HCT116 (cell line): ENCODE data around the gene PARP14.

Experiments used
- CTCF ChIP-seq, 3 experiments: fragments of 200-600 bp in 1 of 3; sonication (generic) in 1 of 3; IDR thresholded peaks in 2 of 3; conservative IDR thresholded peaks in 1 of 3; 2 replicates each; pipeline ENCODE4 v1.5.1; 2012 to 2017; ENCODE audit warnings: low read depth in 2 of 3, low read length in 2 of 3, antibody characterized with exemption in 1 of 3, borderline replicate concordance in 1 of 3, control low read depth in 1 of 3, mild to moderate bottlenecking in 1 of 3, mixed read lengths in 1 of 3, mixed run types in 1 of 3, moderate library complexity in 1 of 3; ENCODE audit not compliant: insufficient read depth in 1 of 3
- EZH2 ChIP-seq: fragments of 200-600 bp; sonication (generic); IDR thresholded peaks from 2 replicates; pipeline ENCODE4 v1.6.1; 2017; ENCODE audit warnings: antibody characterized with exemption, mixed run types
- JUND ChIP-seq: IDR thresholded peaks from 2 replicates; pipeline ENCODE4 v1.6.1; 2012
- MAX ChIP-seq: IDR thresholded peaks from 2 replicates; pipeline ENCODE4 v1.6.1; 2012
- POLR2A ChIP-seq: IDR thresholded peaks from 2 replicates; pipeline ENCODE4 v1.7.0; 2011; ENCODE audit warnings: borderline replicate concordance; ENCODE audit not compliant: insufficient read depth, insufficient read length; ENCODE audit errors: extremely low read depth
- POLR2AphosphoS5 ChIP-seq: IDR thresholded peaks from 2 replicates; pipeline ENCODE4 v1.6.1; 2011; ENCODE audit warnings: mild to moderate bottlenecking, low read depth, low read length, moderate library complexity
- RAD21 ChIP-seq: IDR thresholded peaks from 2 replicates; pipeline ENCODE4 v1.6.1; 2012; ENCODE audit warnings: low read depth, mild to moderate bottlenecking
- SIN3A ChIP-seq: IDR thresholded peaks from 2 replicates; pipeline ENCODE4 v1.6.1; 2012; ENCODE audit warnings: low read depth
- SP1 ChIP-seq: IDR thresholded peaks from 2 replicates; pipeline ENCODE4 v1.6.1; 2012; ENCODE audit warnings: low read depth
- YY1 ChIP-seq: IDR thresholded peaks from 2 replicates; pipeline ENCODE4 v1.6.1; 2011; ENCODE audit warnings: low read length, low read depth, moderate library complexity, mild to moderate bottlenecking; ENCODE audit not compliant: insufficient replicate concordance; ENCODE audit errors: extremely low read depth
- ZBTB33 ChIP-seq: IDR thresholded peaks from 2 replicates; pipeline ENCODE4 v1.6.1; 2011; ENCODE audit warnings: mild to moderate bottlenecking, low read length, moderate library complexity; ENCODE audit not compliant: insufficient replicate concordance; ENCODE audit errors: extremely low read depth

- TF ChIP-seq JUND (no peak), POLR2AphosphoS5 (no peak), SP1 (no peak), YY1 (no peak), CTCF (IDR thresholded peaks at IDR 0.05 in 2 of 3, conservative IDR thresholded peaks at IDR 0.05 in 1 of 3; ENCODE audit: borderline replicate concordance in 1 of 3, insufficient read depth in 1 of 3, low read depth in 2 of 3, low read length in 2 of 3) (no peak), POLR2A (no peak), RAD21 (no peak), EZH2 (no peak), MAX (no peak), ZBTB33 (no peak), SIN3A (no peak)
Measured at GRCh38 chr3:122716667-122717066, 36.0 kb downstream of the PARP14 start.
